IMR-90 (cell line): ENCODE data around the gene TMEM240. TPM values are rescaled to one million over a fixed set of nuclear protein-coding genes. Genes with fewer than 3 reads are reported as not detected.
A peak's percentile ranks its signal among the peaks of the same experiment; 100 is the strongest.

ENCODE experiments used
- ATAC-seq: fragments of 200-7000 bp; cut with Tn5 transposase; 2 replicates; pipeline ENCODE4 v1.9.1; 2020; ENCODE audit warnings: low read depth, mild to moderate bottlenecking, moderate library complexity
- BruUV-seq: library from RNA; stranded (reverse); fragments of 400-500 nt; replicated peaks from 2 replicates; lab custom pipeline; 2021; lab: Mats Ljungman, UMichigan
- CTCF ChIA-PET: fragments of 300-600 bp; formaldehyde crosslinking; extraction: SDS; loops from one replicate; lab custom pipeline; 2021; ENCODE audit warnings: antibody characterized with exemption; lab: Yijun Ruan, JAX
- POLR2A ChIA-PET: fragments of 300-600 bp; sonication (Branson Sonifier 250); formaldehyde crosslinking; loops from one replicate; lab custom pipeline; 2022; ENCODE audit warnings: antibody characterized with exemption; ENCODE audit not compliant: unreplicated experiment; lab: Charles Lee
- DNase-seq: peaks from one replicate; pipeline ENCODE4 v3.0.0; 2013
- H2AFZ ChIP-seq: replicated peaks from 2 replicates; pipeline ENCODE3; 2013; ENCODE audit warnings: low read length, mild to moderate bottlenecking; ENCODE audit not compliant: poor library complexity
- H2AK5ac ChIP-seq: 2 replicates; pipeline ENCODE4 v1.6.1; 2013; ENCODE audit warnings: low read depth, low read length, inconsistent platforms
- H2AK9ac ChIP-seq: replicated peaks from 2 replicates; pipeline ENCODE3; 2013; ENCODE audit warnings: mild to moderate bottlenecking, low read depth, low read length, moderate library complexity; ENCODE audit not compliant: poor library complexity
- H2BK120ac ChIP-seq: 2 replicates; pipeline ENCODE4 v1.6.1; 2013; ENCODE audit warnings: low read depth, low read length, inconsistent platforms
- H2BK15ac ChIP-seq: 3 replicates; pipeline ENCODE4 v1.6.1; 2013; ENCODE audit warnings: low read depth, low read length, inconsistent platforms
- H2BK20ac ChIP-seq: 2 replicates; pipeline ENCODE4 v1.6.1; 2013; ENCODE audit warnings: low read depth, mild to moderate bottlenecking, inconsistent platforms, low read length, moderate library complexity
- H2BK5ac ChIP-seq: 2 replicates; pipeline ENCODE4 v1.6.1; 2013; ENCODE audit warnings: mild to moderate bottlenecking, low read depth, low read length, inconsistent platforms; ENCODE audit not compliant: poor library complexity, severe bottlenecking
- H3K14ac ChIP-seq: replicated peaks from 2 replicates; pipeline ENCODE4 v1.6.1; 2013; ENCODE audit warnings: low read depth, low read length, inconsistent platforms
- H3K18ac ChIP-seq: 2 replicates; pipeline ENCODE4 v1.6.1; 2013; ENCODE audit warnings: low read depth, low read length, control low read depth
- H3K23ac ChIP-seq: 2 replicates; pipeline ENCODE4 v1.6.1; 2013; ENCODE audit warnings: low read depth, low read length, inconsistent platforms
- H3K27ac ChIP-seq: 2 replicates; pipeline ENCODE4 v1.5.1; 2013; ENCODE audit warnings: mild to moderate bottlenecking, control low read depth, low read length; ENCODE audit not compliant: insufficient read depth
- H3K27me3 ChIP-seq: 2 replicates; pipeline ENCODE4 v1.6.1; 2013; ENCODE audit warnings: low read length; ENCODE audit not compliant: control insufficient read depth, insufficient read depth
- H3K36me3 ChIP-seq: 2 replicates; pipeline ENCODE4 v1.6.1; 2013; ENCODE audit warnings: low read length, mixed read lengths; ENCODE audit not compliant: control insufficient read depth, insufficient read depth
- H3K4ac ChIP-seq: 2 replicates; pipeline ENCODE4 v1.6.1; 2013; ENCODE audit warnings: low read depth, low read length, inconsistent platforms
- H3K4me1 ChIP-seq: 2 replicates; pipeline ENCODE4 v1.6.1; 2013; ENCODE audit warnings: low read length, mixed read lengths; ENCODE audit not compliant: control insufficient read depth, insufficient read depth
- H3K4me2 ChIP-seq: 2 replicates; pipeline ENCODE4 v1.6.1; 2013; ENCODE audit warnings: low read depth, mild to moderate bottlenecking, control low read depth, low read length, moderate library complexity
- H3K4me3 ChIP-seq: 2 replicates; pipeline ENCODE4 v1.5.1; 2013; ENCODE audit warnings: low read depth, mild to moderate bottlenecking, control low read depth, low read length, moderate library complexity; ENCODE audit not compliant: insufficient read depth
- H3K56ac ChIP-seq: 2 replicates; pipeline ENCODE4 v1.6.1; 2013; ENCODE audit warnings: low read length, inconsistent platforms; ENCODE audit not compliant: insufficient read depth; ENCODE audit errors: extremely low read depth
- H3K79me1 ChIP-seq, 2 experiments: 2 replicates each; pipeline ENCODE4 v1.6.1; 2013; ENCODE audit warnings: low read length in 2 of 2, inconsistent platforms in 1 of 2, low read depth in 1 of 2
- H3K9ac ChIP-seq: 2 replicates; pipeline ENCODE4 v1.6.1; 2013; ENCODE audit warnings: low read depth, low read length, control low read depth
- H3K9me1 ChIP-seq: 2 replicates; pipeline ENCODE4 v1.6.1; 2013; ENCODE audit warnings: low read length, inconsistent platforms; ENCODE audit not compliant: insufficient read depth
- H3K9me3 ChIP-seq: 2 replicates; pipeline ENCODE4 v1.6.1; 2013; ENCODE audit warnings: low read length; ENCODE audit not compliant: control insufficient read depth, insufficient read depth
- H4K20me1 ChIP-seq: 2 replicates; pipeline ENCODE4 v1.6.1; 2013; ENCODE audit warnings: low read length, inconsistent platforms; ENCODE audit not compliant: insufficient read depth
- H4K5ac ChIP-seq: 2 replicates; pipeline ENCODE4 v1.6.1; 2013; ENCODE audit warnings: mild to moderate bottlenecking, low read depth, low read length, control low read depth
- H4K8ac ChIP-seq, 2 experiments: 2 replicates each; pipeline ENCODE4 v1.6.1; 2013; ENCODE audit warnings: low read depth in 2 of 2, low read length in 2 of 2, control low read depth in 1 of 2, inconsistent platforms in 1 of 2
- H4K91ac ChIP-seq: 2 replicates; pipeline ENCODE4 v1.6.1; 2013; ENCODE audit warnings: low read depth, low read length, inconsistent platforms; ENCODE audit not compliant: insufficient read depth
- BHLHE40 ChIP-seq: fragments of 150-350 bp; IDR thresholded peaks from 2 replicates; pipeline ENCODE4 v1.6.1; 2016; ENCODE audit warnings: mild to moderate bottlenecking, low read depth, low read length
- MXI1 ChIP-seq: IDR thresholded peaks from 2 replicates; pipeline ENCODE4 v1.6.1; 2012; ENCODE audit warnings: low read depth, mild to moderate bottlenecking, low read length, moderate library complexity, borderline replicate concordance
- NFE2L2 ChIP-seq: fragments of 150-350 bp; IDR thresholded peaks from 2 replicates; pipeline ENCODE4 v1.6.1; 2016; ENCODE audit warnings: low read depth, mild to moderate bottlenecking, low read length
- POLR2A ChIP-seq: IDR thresholded peaks from 2 replicates; pipeline ENCODE4 v1.6.1; 2012; ENCODE audit warnings: mild to moderate bottlenecking, low read depth, low read length
- RAD21 ChIP-seq: IDR thresholded peaks from 2 replicates; pipeline ENCODE4 v1.6.1; 2012; ENCODE audit warnings: low read length, improper control_type of control experiment
- RCOR1 ChIP-seq: IDR thresholded peaks from 2 replicates; pipeline ENCODE4 v1.6.1; 2012; ENCODE audit warnings: mild to moderate bottlenecking, low read length, improper control_type of control experiment; ENCODE audit not compliant: insufficient replicate concordance
- RFX5 ChIP-seq: IDR thresholded peaks from 2 replicates; pipeline ENCODE4 v1.8.0; 2012; ENCODE audit warnings: low read depth, mild to moderate bottlenecking, low read length, moderate library complexity
- WGBS, 2 experiments: methylation state at CpG; one replicate each; pipeline versions ENCODE4 v1.1.5 to v1.1.7; 2013; ENCODE audit warnings: missing lambda C conversion rate in 2 of 2; ENCODE audit not compliant: insufficient read length in 1 of 2; ENCODE audit errors: extremely low coverage in 2 of 2; 5-methylcytosine and 5-hydroxymethylcytosine counted together
- dilution Hi-C: fragments of 300-500 bp; cut with HindIII; formaldehyde crosslinking; loops from one replicate; pipeline ENCODE4 v1.14.3; 2018; ENCODE audit warnings: low sequenced_read_pairs; ENCODE audit not compliant: unreplicated experiment
- in situ Hi-C: fragments of 300-500 bp; cut with MboI; formaldehyde crosslinking; loops from 3 replicates; pipeline ENCODE4 v1.14.3; 2019; ENCODE audit warnings: low sequenced_read_pairs, inconsistent platforms, mixed read lengths
- intact Hi-C: fragments of 100-400 bp; cut with micrococcal nuclease; formaldehyde crosslinking; loops from 2 replicates; pipeline ENCODE4 v1.10.0; 2022
- polyA plus RNA-seq, 3 experiments: library from polyadenylated mRNA; depleted of rRNA; stranded (reverse); fragments of >200 nt; gene quantifications; 2 replicates each; pipeline ENCODE4 v1.2.3, GENCODE V29; 2012; ENCODE audit warnings: low replicate concordance in 1 of 3
- total RNA-seq: library from RNA; depleted of rRNA; stranded (reverse); fragments of >200 nt; gene quantifications from 2 replicates; pipeline ENCODE4 v1.2.3, GENCODE V29; 2012
- TF ChIP-seq, protein P1 (sequence below): conservative IDR thresholded peaks from 2 replicates; pipeline ENCODE4 v1.5.1; 2012; ENCODE audit warnings: mild to moderate bottlenecking, low read depth, low read length, improper control_type of control experiment

TMEM240 gene
- total and polyA plus RNA-seq, 2 of the 4 experiments (the other 2 are of a cell fraction): 1.6 to 7.6 TPM

DNA sequence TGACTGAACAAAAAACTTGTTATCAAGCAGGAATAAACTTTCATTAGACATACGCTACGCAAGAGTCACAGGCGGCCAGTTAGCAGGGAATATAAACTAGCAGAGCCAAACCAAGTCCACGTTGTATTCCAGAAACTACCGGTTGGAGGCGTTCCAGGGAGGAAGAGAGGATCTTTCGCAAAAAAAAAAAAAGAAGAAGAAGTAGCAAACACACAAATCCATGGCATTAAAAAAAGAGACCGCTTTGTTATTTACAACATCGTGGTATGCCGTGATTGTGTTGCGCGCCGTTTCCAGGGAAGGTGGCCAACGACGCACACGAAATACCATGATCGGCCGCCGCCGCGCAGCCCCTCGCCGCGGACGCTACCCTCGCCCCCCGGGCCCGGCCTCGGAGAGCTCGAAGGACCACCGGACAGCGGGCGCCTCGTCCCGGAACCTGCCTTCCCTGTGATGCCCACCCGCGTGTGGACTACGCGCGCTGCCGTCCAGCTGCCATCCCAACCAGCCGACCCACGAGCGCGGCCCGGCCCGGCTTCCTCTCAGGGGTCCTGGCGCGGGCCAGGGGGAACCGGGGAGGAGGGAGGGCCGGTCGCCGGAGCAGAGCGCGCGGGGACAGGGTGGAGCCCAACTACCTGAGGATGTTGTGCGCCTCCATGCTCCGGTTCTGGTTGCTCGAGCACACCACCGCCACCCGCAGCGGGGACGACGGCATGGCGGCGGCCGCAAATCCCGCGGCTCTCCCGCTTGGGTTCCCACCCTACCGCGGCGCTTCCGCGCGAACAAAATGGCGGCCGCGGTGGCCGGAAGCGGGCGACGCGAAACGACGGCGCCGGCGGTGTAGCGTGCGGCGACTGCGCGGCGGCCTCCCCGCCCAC, 33.7 kb upstream of the TMEM240 start:
- H3K18ac ChIP-seq: no peak overlapping the region
- H4K5ac ChIP-seq: peak overlapping the region; percentile 87
- peak overlapping the region; percentile 99 for H2AK9ac ChIP-seq
- ATAC-seq: peak; percentile 86
- H3K27me3 ChIP-seq: peaks cover 10% of the 10 kb centered on the region; the same call in 1 of the 2 replicates
- peak overlapping the region; percentile 55 for H3K56ac ChIP-seq
- peaks cover 3% of the 10 kb centered on the region for H3K9me1 ChIP-seq
- dilution Hi-C loops: no loop called here
- ChIA-PET CTCF (no interaction called here), POLR2A (no interaction called here)
- H3K4me3 ChIP-seq: peak overlapping the region; percentile 71
- peak; percentile 56 for DNase-seq
- H3K14ac ChIP-seq: peak overlapping the region; percentile 94
- H4K8ac ChIP-seq: peak overlapping the region; percentile 97 to 99
- peak overlapping the region; percentile 96 for H2AFZ ChIP-seq
- H2AK5ac ChIP-seq: peak overlapping the region; percentile 86
- H3K27ac ChIP-seq: peak overlapping the region; percentile 92
- peak overlapping the region; percentile 92 for H3K9ac ChIP-seq
- peak overlapping the region; percentile 93 for H3K4ac ChIP-seq
- H2BK15ac ChIP-seq: no peak overlapping the region
- no peak overlapping the region for H2BK20ac ChIP-seq
- H3K4me2 ChIP-seq: peak overlapping the region; percentile 91
- H4K91ac ChIP-seq: peak overlapping the region; percentile 79; the same call in 1 of the 2 replicates
- H2BK5ac ChIP-seq: peak overlapping the region; percentile 87
- no peaks in the 10 kb centered on the region for H3K9me3 ChIP-seq
- H2BK120ac ChIP-seq: no peak overlapping the region
- H4K20me1 ChIP-seq: peaks cover 40% of the 10 kb centered on the region
- TF ChIP-seq NFE2L2: no peak
- TF ChIP-seq POLR2A: no peak; the same call in 1 of the 2 replicates
- peak; percentile 7; the same call in 1 of the 2 replicates for TF ChIP-seq RAD21
- TF ChIP-seq BHLHE40: no peak
- TF ChIP-seq, protein P1, sequence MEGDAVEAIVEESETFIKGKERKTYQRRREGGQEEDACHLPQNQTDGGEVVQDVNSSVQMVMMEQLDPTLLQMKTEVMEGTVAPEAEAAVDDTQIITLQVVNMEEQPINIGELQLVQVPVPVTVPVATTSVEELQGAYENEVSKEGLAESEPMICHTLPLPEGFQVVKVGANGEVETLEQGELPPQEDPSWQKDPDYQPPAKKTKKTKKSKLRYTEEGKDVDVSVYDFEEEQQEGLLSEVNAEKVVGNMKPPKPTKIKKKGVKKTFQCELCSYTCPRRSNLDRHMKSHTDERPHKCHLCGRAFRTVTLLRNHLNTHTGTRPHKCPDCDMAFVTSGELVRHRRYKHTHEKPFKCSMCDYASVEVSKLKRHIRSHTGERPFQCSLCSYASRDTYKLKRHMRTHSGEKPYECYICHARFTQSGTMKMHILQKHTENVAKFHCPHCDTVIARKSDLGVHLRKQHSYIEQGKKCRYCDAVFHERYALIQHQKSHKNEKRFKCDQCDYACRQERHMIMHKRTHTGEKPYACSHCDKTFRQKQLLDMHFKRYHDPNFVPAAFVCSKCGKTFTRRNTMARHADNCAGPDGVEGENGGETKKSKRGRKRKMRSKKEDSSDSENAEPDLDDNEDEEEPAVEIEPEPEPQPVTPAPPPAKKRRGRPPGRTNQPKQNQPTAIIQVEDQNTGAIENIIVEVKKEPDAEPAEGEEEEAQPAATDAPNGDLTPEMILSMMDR: 0 out of 2 replicates have a peak, but pooled peaks have one; percentile 20
- TF ChIP-seq RFX5: no peak
- peak; percentile 54 for TF ChIP-seq MXI1
- TF ChIP-seq RCOR1: no peak
- BruUV-seq: no TSS peak
- H3K4me1 ChIP-seq: no peaks in the 10 kb centered on the region
- H3K36me3 ChIP-seq: peaks cover 14% of the 10 kb centered on the region
- intact Hi-C loops: loop anchor here (10.0 kb wide), 1 partner anchor 331 kb away; no protein-coding TSS in a partner anchor
- in situ Hi-C loops: no loop called here
- WGBS, 2 experiments: 0% methylated on average over 49 of the region's 96 CpGs; no CpG with 5 or more reads in 1 of the 2 experiments
- peak overlapping the region; percentile 97 for H3K23ac ChIP-seq
- peaks cover 5 to 24% of the 10 kb centered on the region in 2 experiments; a peak in 2 of 4 replicates for H3K79me1 ChIP-seq
